Breast epithelium (tissue), 4 donors: ENCODE data around the gene CACNB2. TPM values are rescaled to one million over a fixed set of nuclear protein-coding genes. Genes with fewer than 3 reads are reported as not detected.

Experiments
- DNase-seq, 2 donors: peaks; one replicate each; pipeline ENCODE4 v3.0.0-alpha.2; 2019; ENCODE audit warnings: low spot score in 2 of 2
- H3K27ac ChIP-seq, 2 donors: fragments of 200-600 bp; sonication (generic) in 1 of 2; one replicate each; pipeline ENCODE4 v1.5.1; 2016 to 2019; ENCODE audit warnings: mild to moderate bottlenecking in 1 of 2
- H3K27me3 ChIP-seq, 2 donors: fragments of 200-600 bp; sonication (generic) in 1 of 2; one replicate each; pipeline versions ENCODE4 v1.5.1 to v1.6.0; 2017 to 2019; ENCODE audit warnings: control low read depth in 1 of 2, mild to moderate bottlenecking in 1 of 2
- H3K36me3 ChIP-seq: fragments of 200-600 bp; one replicate; pipeline ENCODE4 v1.5.1; 2019
- H3K4me1 ChIP-seq, 2 donors: fragments of 200-600 bp; sonication (generic); one replicate each; pipeline ENCODE4 v1.5.1; 2016 to 2019; ENCODE audit warnings: control low read depth in 1 of 2
- H3K4me3 ChIP-seq, 3 donors: fragments of 200-600 bp; sonication (generic); 1 replicate in 2 of 3; 2 replicates in 1 of 3; pipeline ENCODE4 v1.5.1; 2016 to 2019; ENCODE audit warnings: mild to moderate bottlenecking in 3 of 3, moderate library complexity in 2 of 3
- H3K9me3 ChIP-seq, 2 donors: fragments of 200-600 bp; sonication (generic) in 1 of 2; one replicate each; pipeline ENCODE4 v1.5.1; 2016 to 2019; ENCODE audit warnings: control low read depth in 1 of 2
- CTCF ChIP-seq, 3 donors: fragments of 450-650 bp; IDR thresholded peaks; one replicate each; pipeline ENCODE4 v1.5.1; 2016 to 2017; ENCODE audit warnings: antibody characterized with exemption in 3 of 3, mild to moderate bottlenecking in 3 of 3, moderate library complexity in 3 of 3
- POLR2A ChIP-seq: fragments of 450-650 bp; IDR thresholded peaks from one replicate; pipeline ENCODE4 v1.6.1; 2016; ENCODE audit warnings: antibody characterized with exemption, mild to moderate bottlenecking, moderate library complexity
- POLR2AphosphoS5 ChIP-seq, 3 donors: sonication (generic); formaldehyde crosslinking; IDR thresholded peaks; one replicate each; pipeline ENCODE4 v1.6.1; 2017; ENCODE audit warnings: antibody characterized with exemption in 3 of 3
- intact Hi-C: fragments of 100-400 bp; cut with DNase I; formaldehyde crosslinking; loops from one replicate; pipeline ENCODE4 v1.15.1; 2023; ENCODE audit warnings: low total_unique reads
- total RNA-seq, 3 donors: library from RNA; depleted of rRNA; stranded (reverse); fragments of >200 nt; gene quantifications; one replicate each; pipeline ENCODE4 v1.1.0, GENCODE V29; 2016

Gene CACNB2
- total RNA-seq, 3 donors from 2014 or later = 0.48 to 8.9 (median 7.5) TPM

- H3K36me3 ChIP-seq = no peaks in the 10 kb centered on the region
- H3K9me3 ChIP-seq = no peaks in the 10 kb centered on the region
- DNase-seq = no peak
- no peaks in the 10 kb centered on the region for H3K27me3 ChIP-seq
- TF ChIP-seq CTCF (IDR thresholded peaks at IDR 0.05) (no peak), POLR2AphosphoS5 (IDR thresholded peaks at IDR 0.05) (no peak), POLR2A (no peak)
- intact Hi-C loops = no loop called here
- H3K4me3 ChIP-seq = no peak overlapping the region
- no peak overlapping the region for H3K27ac ChIP-seq
- no peaks in the 10 kb centered on the region for H3K4me1 ChIP-seq
Measured at GRCh38 chr10:18469125-18469524, 328.9 kb downstream of the CACNB2 start.

GRCh38 chr10:18472977-18473376 lies 332.8 kb downstream of the CACNB2 start:
- no peaks in the 10 kb centered on the region for H3K4me1 ChIP-seq
- H3K36me3 ChIP-seq = no peaks in the 10 kb centered on the region
- intact Hi-C loops = no loop called here
- no peaks in the 10 kb centered on the region for H3K27me3 ChIP-seq
- DNase-seq = no peak
- H3K9me3 ChIP-seq = no peaks in the 10 kb centered on the region
- no peak overlapping the region for H3K27ac ChIP-seq
- no peak overlapping the region for H3K4me3 ChIP-seq
- TF ChIP-seq POLR2A (no peak), POLR2AphosphoS5 (IDR thresholded peaks at IDR 0.05) (no peak), CTCF (IDR thresholded peaks at IDR 0.05) (no peak)

GRCh38 chr10:18473424-18474117 lies 333.3 kb downstream of the CACNB2 start:
- no peak overlapping the region for H3K27ac ChIP-seq
- intact Hi-C loops = no loop called here

GRCh38 chr10:18474118-18474455 lies 333.9 kb downstream of the CACNB2 start:
- no peaks in the 10 kb centered on the region for H3K27me3 ChIP-seq
- H3K4me1 ChIP-seq = no peaks in the 10 kb centered on the region
- H3K9me3 ChIP-seq = no peaks in the 10 kb centered on the region
- intact Hi-C loops = no loop called here
- TF ChIP-seq POLR2A (no peak), POLR2AphosphoS5 (IDR thresholded peaks at IDR 0.05) (no peak), CTCF (IDR thresholded peaks at IDR 0.05) (no peak)
- no peaks in the 10 kb centered on the region for H3K36me3 ChIP-seq
- DNase-seq = no peak
- H3K27ac ChIP-seq = no peak overlapping the region
- H3K4me3 ChIP-seq = no peak overlapping the region

More at GRCh38 chr10:18473424-18474117, 333.3 kb downstream of the CACNB2 start:
- no peaks in the 10 kb centered on the region for H3K9me3 ChIP-seq
- DNase-seq = no peak
- H3K4me1 ChIP-seq = no peaks in the 10 kb centered on the region
- H3K27me3 ChIP-seq = no peaks in the 10 kb centered on the region
- TF ChIP-seq POLR2A (no peak), POLR2AphosphoS5 (IDR thresholded peaks at IDR 0.05) (no peak), CTCF (IDR thresholded peaks at IDR 0.05) (no peak)
- no peak overlapping the region for H3K4me3 ChIP-seq
- no peaks in the 10 kb centered on the region for H3K36me3 ChIP-seq

GRCh38 chr10:18476076-18476647 lies 335.9 kb downstream of the CACNB2 start:
- Histone ChIP-seq H3K4me1 (no peaks in the 10 kb centered on the region), H3K36me3 (no peaks in the 10 kb centered on the region), H3K27me3 (no peaks in the 10 kb centered on the region), H3K27ac (no peak overlapping the region), H3K9me3 (no peaks in the 10 kb centered on the region), H3K4me3 (no peak overlapping the region)
- no peak for DNase-seq
- intact Hi-C loops = no loop called here
- TF ChIP-seq POLR2AphosphoS5 (IDR thresholded peaks at IDR 0.05) = no peak
- no peak for TF ChIP-seq POLR2A
- no peak for TF ChIP-seq CTCF (IDR thresholded peaks at IDR 0.05)
